Islet of Langerhans (tissue), 1 donor: Measurements from ENCODE around the gene BTBD9.
A peak's percentile ranks its signal among the peaks of the same experiment; 100 is the strongest.

Experiments
- FAIRE-seq: peaks from one replicate; lab custom pipeline; 2011; peaks lifted over from hg19 to GRCh38; lab: Jason Lieb, UNC

The BTBD9 gene

DNA sequence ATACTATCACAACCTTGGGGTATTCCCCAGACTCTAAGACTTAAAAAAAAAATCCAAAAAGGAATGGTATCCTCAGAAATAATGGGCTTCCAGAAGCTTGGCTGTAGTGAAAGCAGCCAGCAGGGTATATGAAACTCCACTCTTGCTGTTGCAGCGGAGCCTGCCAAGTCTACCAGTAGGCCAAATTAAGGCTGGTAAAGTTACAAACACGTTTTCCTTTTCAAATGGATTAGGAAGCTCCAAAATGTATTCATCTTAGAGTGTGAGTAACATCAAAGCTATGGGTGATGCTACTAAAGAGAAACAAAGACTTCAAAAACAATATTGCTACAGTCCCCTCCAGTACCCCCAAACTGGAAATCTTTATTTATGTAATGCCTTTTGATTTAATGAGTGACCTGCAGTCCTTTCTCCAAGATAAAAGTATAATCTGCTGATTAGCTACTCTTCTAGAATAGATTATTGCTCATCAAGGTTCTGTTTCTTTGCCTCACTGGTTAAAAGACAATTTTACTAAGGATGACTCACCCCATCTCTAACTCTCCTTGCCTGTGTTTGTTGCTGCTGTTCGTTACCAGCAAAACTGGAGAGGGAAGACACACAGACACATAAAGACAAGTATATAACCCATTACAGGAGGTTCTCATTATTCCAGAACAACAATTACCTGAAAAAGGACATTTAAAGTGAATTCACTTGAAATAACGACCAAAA, 84.9 kb downstream of the BTBD9 start:
- FAIRE-seq: peak; percentile 13

DNA sequence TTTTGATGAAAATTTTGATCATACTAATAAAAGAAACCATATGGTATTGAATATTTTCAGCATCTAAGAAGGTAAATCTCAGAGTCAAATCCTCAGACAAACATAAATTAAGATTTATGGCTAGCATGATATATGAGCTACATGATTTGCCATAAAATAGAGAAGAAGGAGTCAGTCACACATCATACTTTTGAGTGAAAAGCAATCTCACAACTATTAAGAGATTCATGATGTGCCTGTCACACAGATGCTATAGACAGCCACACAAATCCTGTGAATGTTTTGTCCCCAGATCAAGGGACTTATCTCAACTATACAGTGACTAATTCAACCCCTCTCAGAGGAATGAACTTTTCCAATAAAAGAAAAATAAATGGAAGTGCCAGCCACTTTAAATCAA, 85.7 kb downstream of the BTBD9 start:
- FAIRE-seq: no peak

DNA sequence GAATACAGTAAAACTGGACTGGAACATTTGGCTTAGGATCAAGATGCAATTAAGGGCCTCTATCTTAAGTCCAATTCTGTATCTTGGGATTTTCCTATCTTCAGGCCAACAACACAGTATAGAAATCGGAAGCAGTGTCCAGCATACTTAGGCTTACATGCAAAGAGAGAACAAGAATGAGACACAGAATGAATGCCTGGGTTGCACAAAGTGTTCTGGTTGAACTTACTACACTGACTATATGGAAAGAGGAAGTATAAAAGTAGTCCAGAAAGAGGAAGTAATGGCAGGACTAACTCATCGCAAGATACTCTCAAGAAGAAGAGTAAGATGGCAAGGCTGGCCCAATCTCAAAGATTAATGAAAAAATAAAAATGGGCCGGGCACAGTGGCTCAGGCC, 87.6 kb downstream of the BTBD9 start:
- no peak for FAIRE-seq

DNA sequence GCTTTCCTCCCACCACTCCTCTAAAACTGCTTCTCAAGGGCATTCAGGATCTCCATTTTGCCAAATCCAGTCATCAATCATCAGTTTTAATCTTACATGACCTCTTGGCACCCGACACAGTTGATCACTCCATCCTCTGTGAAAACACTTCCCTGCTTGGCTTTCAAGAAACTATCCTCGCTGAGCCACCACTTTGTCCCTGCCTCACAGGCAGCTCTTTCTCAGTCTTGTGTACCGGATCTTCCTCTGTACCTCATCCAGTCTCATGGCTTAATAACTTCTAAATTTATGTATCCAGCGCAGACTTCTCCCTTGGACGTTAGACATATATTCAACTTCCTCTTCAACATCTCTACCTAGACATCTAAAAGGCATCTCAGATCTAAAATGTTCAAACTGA, 89.9 kb downstream of the BTBD9 start:
- no peak for FAIRE-seq

DNA sequence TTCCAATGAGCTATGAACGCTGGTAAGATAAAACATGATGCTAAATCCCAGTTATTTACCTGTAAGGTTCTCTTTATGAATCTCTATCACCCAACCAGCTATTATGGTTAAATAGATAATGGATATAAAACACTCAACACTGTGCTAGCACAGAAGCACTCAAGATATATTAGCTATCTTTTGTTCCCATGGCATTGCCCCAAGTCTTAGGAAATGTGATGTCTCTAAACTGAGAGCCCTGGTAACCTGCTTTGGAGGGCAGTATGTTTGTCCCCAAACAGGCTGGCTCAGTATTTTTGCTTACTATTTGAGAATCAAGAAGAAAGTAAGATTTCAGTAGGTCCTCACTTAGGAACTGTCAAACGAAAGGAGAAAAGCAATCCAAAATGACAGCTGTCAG, 90.5 kb downstream of the BTBD9 start:
- no peak for FAIRE-seq

DNA sequence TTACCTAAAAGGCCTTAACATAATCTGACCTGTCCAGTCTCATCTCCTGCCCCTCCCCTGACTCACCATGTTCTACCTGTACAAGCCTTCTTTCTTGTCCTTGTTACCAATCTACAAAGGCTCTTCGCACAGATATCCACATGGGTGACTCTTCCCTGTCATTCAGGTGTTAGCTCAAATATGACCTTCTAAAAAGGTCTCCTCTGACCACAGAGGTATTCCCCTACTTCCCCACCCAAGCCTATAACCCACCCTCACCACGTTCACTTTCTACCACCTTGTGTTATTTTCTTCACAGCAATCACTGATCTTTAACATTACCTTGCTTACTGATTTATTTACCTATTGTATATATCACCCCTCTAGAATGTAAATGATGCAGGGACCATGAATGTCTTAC, 96.7 kb downstream of the BTBD9 start:
- FAIRE-seq: no peak

DNA sequence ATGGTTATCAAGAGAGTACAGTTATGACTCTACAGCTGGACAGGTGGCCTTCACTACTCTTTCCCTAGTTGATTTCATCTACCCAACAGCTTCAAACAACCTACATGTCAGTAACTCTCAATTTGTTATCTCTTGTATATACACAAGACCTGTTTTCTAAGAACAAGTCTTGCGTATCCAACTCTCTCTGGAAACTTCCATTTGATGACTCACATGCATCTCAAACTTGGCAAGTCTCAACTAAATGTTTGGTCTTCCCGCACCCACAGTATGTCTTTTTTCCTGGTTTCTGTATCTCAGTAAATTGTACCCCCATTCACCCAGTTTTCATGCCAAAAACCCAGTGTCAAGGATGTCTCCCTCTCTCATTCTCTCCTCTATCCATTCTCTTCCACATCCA, 97.7 kb downstream of the BTBD9 start:
- FAIRE-seq: no peak

DNA sequence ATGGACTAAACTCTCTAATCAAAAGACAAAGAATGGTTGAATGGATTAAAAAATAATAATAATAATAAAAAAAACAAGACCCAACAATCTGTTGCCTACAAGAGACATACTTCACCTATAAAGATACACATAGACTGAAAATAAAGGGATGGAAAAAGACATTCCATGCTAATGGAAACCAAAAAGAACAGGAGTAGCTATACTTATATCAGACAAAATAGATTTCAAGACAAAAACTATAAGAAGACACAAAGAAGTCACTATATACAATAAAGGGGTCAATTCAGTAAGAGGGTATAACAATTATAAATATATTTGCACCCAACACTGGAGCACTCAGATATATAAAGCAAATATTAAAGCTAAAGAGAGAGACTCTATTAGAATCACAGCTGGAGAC, 106.7 kb downstream of the BTBD9 start:
- FAIRE-seq: no peak

DNA sequence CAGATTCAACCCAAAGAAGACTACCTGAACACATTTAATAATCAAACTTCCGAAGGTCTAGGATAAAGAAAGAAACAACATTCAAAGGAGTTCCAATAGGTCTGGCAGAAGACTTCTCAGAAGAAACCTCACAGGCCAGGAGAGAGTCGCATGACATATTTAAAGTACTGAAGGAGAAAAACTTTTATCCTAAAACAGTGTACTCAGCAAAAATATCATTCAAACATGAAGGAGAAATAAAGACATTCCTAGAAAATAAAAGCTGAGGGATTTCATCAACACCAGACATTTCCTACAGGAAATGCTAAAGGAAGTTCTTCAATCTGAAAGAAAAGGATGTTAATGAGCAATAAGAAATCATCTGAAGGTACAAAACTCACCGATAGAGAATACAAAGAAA, 108.6 kb downstream of the BTBD9 start:
- FAIRE-seq: no peak

DNA sequence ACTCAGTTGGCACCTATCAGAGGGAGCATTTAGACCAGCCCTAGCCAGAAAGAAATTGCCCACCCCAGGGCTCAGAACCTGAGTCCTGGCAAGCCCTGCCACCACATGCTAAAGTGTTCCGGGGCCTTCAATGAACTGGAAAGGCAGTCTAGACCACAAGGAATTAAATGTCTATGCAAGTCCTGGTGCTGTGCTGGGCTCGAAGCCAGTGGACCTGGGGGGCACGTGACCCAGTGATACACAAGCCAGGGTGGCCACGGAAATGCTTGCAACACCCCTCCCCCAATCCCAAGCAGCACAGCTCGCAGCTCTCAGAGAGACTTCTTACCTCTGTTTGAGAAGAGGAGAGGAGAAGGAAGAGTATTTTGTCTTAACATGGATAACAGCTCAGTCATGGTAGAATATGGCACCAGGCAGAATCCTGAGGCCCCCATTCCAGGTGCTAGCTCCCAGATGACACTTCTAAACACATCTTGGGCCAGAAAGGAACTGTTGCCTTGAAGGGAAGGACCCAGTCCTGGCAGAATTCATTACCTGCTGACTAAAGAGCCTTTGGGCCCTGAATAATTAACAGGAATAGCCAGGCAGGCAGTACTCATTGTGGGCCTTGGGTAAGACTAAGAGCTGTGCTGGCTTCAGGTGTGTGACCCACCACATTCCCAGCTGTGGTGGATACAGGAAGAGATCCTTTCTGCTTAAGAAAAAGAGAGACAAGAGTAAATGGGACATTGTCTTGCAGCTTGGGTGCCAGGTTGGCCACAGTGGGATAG, 111.3 kb downstream of the BTBD9 start:
- no peak for FAIRE-seq

DNA sequence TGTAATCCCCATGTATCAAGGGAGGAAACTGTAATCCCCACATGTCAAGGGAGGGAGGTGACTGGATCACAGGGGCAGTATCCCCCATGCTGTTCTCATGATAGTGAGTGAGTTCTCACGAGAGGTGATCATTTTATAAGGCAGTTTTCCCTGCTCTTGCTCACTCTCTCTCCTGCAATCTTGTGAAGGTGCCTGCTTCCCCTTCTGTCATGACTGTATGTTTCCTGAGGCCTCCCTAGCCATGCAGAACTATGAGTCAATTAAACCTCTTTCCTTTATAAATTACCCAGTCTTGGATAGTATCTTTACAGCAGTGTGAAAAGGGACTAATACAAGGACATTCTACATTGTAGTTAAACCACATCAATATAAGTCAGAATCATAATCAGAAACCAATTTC, 112.4 kb downstream of the BTBD9 start:
- no peak for FAIRE-seq

DNA sequence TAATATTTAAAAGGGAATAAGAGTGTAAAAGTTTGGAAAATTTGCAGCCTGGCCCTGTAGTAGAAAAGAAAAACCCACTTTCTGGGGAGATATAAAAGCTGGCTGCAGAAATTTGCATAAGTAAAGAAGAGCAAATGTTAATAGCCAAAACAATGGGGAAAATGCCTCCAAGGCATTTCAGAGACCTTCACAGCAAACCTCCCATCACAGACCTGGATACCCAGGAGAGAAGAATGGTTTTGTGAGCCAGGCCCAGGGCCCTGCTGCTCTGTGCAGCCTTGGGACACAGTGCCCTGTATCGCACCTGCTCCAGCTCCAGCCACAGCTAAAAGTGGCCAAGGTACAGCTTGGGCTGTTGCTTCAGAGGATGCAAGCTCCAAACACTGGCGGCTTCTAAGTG, 113.8 kb downstream of the BTBD9 start:
- FAIRE-seq: no peak

DNA sequence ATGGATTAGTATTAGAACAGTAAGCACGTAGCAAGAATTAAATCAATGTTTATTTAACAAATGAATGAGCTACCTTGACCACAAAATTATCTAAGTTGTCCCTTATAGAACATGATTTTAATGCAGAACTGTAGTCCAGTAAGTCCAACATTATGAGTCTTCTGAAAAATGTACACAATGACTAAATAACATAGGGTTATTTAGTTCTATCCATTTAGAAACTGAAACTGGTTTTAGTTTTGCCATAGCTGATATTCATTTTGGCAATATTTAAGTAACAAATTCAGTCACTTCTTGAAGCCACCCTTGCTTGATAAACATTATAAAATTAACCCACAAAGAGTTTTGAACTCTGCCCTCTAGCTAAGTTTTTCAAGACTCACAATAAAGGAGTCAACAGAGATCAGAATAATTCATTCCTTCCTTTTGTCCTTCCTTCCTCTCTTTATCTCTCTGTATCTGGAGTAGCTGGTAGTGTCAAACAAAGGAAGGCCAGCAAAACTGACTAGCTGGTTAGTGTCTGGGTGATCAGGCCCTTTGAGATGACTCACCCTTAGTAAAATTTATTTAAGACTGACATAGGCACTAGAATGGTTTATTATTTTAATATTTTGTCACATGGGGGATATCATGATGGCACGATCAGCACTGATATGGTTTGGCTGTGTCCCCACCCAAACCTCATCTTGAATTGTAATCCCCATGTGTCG, 115.1 kb downstream of the BTBD9 start:
- FAIRE-seq: no peak

DNA sequence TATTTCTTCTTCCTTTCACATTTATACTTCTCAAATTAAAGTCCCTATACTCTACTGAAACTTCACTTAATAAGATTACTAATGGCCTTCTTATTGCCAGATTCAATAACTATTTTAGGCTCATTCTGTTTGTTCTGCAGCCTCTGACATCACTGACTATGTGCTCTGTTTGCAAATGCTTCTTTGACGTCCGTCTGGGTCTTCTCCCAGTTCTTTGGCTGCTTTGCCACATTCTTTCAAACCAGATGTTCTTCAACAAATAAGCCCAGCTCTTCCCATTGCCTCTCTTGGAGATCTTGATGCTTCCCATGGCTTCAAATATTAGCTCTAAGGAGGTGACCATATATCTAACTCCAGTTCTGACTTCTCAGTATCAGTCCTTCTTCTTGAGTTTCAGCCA, 117.4 kb downstream of the BTBD9 start:
- FAIRE-seq: no peak

DNA sequence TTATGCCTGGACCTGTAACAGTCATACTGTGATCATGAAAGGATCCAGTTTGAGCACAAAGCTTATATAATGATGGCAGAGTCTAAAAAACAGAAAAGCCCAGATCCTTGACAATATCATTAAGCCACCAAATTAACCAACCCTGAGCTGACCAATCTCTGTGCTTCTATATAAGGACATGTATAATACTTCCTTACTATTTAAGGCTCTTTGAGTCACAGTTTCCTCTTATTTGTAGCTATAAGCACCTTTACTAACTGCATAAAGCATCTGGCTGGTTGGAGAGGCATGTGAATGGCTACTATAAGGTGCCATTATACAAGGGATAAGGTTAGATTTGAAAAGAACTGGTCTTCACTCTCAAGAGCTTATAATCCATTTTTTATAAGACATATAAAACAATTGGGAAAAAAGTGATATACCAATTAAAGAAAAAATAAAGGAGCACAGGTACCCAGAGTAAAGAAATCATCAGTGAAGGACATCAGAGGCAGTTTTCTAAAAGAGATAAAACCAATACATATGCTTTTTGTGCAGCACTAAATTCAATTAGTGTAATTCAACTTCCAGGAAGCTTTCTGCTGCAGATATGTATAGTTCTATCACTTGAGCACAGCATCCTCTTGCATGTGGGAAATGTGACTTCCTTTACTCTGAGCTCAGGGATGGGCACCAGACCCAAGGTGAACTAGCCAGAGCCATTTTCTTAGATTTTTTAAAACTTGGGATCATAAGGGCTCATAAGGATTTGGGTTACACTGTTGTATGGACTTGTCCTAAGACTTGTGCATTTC, 121.0 kb downstream of the BTBD9 start:
- no peak for FAIRE-seq

DNA sequence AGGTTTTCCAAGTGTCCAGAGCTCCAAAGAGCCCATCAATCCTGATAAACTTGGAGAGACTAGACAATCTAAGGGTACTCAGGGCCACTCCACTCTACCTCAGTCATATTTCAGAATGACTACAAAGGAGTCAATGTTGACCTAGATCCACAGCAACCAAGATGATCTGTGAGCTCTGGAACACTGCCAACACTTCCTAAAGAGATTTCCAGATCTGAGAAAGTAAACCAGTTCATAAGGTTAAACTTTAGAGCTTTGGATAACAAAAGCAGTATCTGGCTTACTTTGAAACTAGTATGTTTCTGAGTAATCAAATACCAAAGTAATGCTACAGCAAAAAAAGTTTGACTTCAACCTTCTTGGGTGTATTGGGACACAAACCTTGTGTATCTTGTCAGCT, 122.7 kb downstream of the BTBD9 start:
- FAIRE-seq: no peak

DNA sequence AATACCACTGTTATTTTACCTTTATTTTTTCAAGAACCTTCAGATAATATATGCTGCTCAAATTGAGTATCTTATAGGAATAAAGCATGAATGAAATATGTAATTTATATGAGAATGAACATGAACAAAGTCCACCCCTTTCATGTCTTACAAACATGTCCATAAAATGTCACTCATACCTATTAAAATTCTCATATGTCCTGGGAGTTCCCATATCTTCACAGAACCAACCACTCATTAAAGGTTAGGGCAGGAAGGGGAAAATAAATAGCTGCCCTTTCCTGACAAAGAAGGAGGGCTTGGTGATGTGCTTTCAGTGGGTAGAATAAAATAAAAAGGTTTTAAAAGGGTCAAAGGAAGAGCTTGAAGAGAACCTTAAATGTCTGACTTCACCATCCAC, 125.3 kb downstream of the BTBD9 start:
- FAIRE-seq: no peak

DNA sequence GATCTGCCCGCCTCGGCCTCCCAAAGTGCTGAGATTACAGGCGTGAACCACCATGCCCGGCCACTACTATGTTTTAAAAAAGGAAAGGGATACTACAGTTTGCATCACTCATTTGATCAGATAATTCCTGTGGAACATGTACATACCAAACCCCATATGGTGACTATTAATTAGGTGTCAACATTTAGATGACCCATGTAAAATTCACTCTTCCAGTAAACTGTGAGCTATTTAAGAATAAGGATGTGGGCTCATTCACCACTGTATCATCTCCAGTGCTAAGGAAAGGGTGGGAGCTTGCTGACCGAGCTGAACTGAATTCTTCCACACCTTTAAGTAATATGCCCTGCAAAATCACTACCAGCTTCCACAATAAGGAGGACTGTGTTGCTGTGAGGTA, 127.5 kb downstream of the BTBD9 start:
- FAIRE-seq: no peak

DNA sequence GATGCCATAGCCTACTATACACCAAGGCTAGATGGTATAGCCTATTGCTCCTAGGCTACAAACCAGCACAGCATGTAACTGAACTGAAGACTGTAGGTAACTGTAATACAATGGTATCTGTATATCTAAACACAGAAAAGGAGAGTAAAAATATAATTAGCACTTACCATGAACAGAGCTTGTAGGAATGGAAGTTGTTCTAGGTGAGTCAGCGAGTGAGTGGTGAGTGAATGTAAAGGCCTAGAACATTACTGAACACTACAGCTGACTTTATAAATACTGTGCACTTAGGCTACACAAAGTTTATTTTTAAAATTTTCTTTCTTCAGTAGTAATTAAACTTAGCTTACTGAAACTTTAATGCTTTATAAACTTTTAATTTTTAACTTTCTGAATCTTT, 129.5 kb downstream of the BTBD9 start:
- FAIRE-seq: no peak

DNA sequence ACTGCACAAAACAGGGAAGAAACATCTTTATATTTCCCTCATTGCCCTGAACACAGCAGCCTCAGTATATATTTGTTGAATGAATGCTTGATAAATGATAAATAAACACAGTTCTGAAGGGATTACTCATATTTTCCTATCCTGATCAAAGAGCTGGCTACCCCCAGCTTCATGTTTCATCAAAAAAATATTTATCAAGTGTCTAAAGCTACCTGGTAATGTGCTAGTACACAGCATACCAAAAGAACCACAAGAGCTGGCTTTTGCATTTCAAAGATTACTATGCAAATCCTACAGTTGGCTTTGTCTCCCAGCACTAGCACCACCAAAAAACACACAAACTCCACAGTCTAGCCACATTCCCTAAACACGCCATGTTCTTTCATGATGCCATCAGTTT, 130.0 kb downstream of the BTBD9 start:
- no peak for FAIRE-seq

DNA sequence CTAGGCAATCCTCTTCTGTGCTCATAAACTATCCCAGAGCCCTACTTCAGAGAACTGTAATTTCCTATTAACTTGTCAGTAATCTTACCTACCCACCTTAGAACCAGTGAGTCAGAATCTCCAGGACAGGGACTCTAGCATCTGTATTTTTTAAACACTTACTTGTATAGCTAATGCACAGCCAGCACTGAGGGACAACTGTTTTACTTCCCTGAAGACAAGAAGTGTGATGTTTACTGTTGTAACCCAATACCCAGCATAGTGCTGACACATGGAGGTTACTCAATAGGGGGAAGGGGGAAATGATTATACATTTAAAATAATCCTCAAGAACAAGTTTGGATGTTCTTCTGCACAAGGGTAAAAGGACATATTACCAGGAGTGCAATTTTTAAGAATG, 130.8 kb downstream of the BTBD9 start:
- no peak for FAIRE-seq

DNA sequence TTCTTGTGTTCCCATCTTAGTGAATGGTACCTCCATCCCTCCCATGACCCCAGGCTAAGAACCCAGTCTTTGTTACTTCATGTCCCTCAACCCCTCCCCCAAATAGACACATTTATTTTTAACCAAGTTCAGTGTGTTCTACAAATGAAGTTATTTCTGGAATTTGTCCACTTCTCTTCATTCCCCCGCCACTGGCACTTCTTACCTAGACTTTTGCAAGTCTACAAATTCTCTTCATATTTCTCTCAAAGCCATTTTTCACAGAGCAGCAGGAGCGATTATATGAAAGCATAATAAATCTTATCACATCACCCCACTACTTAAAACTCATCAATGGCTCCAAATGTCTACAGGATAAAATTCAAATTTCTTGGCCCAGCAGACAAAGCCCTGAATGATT, 131.4 kb downstream of the BTBD9 start:
- no peak for FAIRE-seq

DNA sequence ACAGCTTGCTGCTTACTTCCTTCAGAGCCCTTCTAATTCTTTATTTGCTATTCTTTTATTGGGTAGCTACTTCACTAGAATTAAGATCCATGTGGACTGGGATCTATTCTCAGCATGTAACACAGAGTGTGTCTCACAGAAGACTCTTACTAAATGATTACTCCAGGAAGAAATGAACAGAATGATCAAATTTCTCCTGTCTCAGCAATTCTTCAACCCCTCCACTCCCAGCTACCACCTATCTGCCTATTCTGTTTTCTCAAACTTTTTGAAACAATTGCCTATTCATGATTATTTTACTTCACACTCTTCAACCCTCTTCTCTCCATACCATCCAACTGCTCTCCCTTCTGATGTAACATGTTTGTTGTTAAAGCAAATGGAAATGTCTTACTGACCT, 132.6 kb downstream of the BTBD9 start:
- no peak for FAIRE-seq
